RPMI8226 (cell line): ENCODE results near the gene TUG1.

Experiments used
- DNase-seq: peaks from one replicate; pipeline ENCODE4 v3.0.0-alpha.2; 2015

Gene TUG1

DNA sequence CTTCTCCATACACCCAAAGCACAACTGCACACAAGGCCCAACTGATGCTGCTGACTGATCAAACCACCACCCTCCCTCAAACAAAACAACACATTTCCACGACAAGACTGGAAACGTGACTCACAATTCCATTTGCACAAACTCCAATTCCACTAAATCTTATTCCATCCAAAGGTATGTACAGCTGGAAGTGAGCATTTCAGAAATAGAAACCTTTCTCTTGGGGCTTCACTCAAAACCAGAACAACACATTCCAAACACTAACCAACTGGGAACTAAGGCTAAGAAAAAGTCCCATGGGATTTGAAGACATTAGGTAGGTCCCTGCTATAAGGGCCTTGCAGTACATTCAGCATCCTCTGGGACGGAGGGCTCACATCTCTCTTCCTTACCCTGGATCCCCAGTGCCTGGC is 20.1 kb upstream of the TUG1 start:
- DNase-seq: no peak

DNA sequence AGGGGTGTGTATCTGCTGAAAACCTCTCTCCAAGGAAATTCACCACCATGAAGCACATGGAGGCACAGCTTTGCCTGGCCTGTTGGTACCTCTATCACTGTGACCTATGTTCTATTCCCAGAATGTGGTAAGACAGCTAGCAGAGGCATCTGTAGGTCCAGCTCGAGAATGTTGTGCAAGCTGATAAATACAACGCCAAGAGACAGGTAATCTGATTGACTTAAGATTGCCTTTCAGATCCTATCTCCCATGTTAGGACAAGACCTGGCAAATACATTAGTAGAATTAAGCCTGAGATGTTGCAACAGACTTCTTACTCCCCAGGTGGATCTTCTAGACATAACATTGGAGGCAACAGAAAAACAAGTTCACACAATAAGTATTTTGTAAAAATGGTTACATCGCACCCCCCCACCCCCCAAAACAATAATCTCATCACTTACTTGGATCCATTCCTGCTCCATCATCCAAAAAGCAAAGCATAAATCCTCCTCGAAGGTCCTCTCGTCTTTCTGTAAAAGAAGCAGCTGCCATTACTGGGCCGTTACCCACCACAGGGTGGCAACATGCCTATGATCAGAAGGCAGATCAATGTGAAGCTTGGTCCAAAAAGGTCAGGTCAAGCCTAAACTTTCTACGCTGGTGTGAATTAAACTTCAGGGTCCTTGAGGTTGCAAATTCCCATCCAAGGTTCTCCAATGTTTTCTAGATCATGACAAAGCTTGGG is 19.0 kb upstream of the TUG1 start:
- no peak for DNase-seq

DNA sequence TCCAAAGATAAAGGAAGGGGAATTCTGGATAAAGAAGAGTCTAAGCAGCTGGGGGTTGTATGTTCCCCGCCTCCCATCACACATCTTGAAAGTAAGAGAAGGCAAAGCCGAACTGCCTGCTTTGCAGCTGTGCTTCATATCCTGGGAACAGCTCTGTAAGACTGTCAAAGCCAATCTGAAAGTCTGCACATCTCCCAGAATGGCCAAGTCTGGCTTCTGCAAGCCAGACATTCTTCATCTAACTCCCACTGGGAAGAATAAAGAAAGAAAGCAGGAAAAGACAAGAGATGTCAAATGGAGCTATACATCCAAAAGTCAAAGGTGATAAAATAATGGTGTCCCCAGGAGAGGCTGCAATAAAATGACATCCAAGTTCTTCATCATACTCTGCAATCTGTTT is 15.9 kb upstream of the TUG1 start:
- no peak for DNase-seq

DNA sequence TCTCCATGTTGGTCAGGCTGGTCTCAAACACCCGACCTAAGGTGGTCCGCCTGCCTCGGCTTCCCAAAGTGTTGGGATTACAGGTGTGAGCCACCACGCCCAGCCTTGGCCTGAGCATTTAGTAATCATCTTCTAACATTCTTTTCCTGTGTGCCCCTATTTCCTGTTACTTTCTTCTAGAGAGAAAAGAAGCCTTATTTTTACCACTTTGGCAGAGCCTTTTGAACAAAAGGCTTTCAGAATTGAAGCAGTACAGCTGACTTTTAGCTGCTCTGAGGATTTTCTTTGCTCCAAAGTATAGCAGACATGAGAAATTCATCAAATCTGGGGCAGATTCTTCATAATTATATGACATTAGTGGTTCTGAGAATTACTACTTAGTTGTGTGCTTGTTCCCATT is 13.9 kb upstream of the TUG1 start:
- DNase-seq: no peak

DNA sequence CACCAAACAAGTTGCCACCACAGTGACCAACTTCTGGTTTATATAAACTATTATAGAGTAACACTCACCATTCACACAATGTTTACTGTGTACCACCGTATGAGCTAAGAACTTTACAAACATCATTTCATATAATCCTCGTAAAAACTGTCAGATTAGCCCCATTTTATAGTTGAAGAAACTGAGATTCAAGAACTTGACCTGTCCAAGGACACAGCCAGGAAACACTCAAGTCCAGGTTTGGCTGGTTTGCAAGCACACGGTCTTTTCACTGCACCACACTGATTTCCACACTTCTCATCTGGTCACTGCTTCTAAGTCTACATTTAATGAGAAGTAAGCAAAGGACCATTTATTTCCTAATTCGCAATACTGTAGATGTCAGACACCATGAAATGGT is 4.2 kb upstream of the TUG1 start:
- DNase-seq: no peak

DNA sequence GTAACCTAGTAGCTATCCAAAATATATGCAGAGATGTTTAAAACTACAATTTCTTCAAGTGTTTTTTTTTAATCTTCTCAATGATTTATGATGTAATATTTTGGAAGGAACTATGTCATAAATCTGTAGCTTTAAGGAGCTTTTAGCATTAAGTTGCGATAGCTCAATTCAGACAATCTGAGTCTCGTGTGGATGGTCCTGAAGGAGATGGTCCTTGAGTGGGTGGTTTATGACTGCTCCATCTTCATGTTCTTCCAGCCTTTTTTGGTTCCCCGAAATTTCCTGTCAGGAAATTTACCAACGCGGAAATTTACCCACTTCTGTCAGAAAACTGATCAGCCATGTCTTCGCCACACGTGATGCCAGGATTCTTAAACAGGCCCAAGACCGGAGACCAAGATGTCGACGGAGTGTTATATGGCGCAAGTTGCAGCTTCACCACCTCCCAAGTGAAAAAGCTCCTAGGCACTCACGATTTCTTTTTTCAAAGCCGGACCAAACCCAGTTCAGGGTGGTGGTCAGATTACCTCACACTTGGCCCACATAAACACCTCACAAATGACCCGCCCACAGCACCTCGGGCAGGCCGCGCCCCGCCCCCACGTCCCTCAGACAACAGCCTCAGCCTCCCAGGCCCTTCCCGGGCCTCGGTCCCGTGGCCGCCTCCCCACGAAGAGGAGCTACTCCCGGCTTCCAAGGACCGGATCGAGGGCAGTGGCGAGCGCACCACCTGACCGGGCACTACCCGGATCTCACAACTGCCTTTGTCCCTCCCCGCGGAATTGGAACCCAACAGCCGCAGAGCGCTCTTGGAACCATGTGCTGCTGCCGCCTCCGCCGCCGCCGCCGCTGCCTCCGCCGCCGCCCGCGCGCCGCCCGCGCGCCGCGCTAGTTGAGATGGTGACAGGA is 796 bp upstream of the TUG1 start, which contains the start of gene MORC2:
Gene MORC2, minus strand, starts transcription at position 760 of the 909 bp plus-strand sequence. CDS start 885 bp downstream, outside the sequence.
- peak; percentile 51 for DNase-seq

DNA sequence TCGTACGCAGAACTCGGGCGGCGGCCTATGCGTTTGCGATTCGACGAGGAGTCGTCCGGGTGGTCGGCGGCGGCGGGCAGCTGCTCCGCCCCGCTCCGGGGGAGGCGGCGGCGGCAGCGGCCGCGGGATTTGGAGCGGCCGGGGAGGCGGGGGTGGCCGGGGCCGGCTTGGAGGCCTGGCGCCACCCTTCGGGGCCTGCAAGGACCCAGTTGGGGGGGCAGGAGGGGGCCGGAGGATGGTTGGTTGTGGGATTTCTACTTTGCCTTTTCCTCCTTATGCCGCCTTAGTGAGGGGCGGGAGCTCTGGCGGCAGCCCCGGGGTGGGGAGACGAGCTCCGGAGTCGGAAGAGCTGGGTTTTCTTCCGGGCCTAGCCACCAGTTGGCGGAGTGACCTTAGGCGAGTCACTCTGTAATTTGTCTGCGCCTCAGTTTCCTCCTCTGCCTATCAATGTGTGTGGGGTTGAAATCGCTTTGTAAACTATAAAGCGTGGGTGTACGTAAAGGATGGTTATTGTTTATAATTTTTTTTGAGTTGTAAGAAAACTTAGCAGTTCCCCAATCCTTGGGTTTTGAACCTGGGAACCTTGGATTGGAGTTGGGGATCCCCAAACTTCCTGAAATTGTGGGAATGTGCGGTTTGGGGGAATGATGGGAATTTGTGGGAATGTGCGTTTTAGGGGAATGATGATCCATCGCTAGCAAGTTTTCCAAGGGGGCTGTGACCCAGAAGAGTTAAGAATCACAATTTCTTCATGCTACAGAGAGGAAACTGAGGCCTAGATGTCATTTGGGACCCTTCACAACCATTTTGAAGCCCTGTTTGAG is 679 bp downstream of the TUG1 start:
- peak; percentile 58 for DNase-seq

DNA sequence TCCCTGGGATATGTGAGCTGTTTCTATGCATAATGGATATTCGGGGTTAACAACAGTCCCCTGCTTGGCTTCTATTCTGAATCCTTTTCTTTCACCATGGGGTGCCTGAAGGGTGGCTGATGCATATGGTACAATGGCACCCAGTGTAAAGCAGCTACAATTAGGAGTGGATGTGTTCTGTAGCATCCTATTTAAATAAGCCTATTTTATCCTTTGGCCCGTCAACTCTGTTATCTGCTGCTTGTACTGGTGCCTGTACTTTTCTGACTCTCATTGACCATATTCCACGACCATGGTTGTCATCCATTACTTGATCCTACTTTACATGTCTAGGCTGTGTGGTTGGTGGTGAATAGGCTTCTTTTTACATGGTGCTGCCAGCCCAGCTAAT is 1.3 kb downstream of the TUG1 start:
- DNase-seq: no peak

DNA sequence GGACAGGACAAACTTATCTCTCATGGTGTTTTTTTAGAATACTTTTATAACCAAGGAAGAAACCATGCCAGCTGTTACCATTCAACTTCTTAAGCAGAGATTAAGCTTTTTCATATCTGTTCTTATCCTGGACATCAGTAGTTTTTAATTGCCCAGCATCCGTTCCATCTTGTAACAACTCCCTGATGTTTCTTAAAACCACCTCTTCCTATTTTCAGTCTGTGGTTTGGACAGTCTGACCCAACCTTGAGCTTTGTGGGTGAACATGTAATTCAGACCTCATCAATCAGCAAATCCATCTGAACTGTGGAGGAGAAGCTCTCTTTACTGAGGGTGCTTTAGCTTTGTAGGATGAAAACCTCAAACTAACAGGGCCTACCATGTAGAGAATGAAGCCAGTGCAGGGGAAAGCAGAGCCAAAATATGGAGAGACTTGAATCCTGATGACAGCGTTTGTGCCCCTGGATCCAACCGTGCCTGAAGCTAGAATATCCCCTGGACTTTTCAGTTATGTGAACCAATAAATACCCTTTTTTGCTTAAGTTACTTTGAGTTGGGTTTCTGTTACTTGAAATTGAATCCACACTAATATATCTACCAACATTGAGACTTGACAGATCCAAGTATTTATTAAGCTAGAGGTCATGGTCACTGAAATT is 9.4 kb downstream of the TUG1 start:
- DNase-seq: no peak

DNA sequence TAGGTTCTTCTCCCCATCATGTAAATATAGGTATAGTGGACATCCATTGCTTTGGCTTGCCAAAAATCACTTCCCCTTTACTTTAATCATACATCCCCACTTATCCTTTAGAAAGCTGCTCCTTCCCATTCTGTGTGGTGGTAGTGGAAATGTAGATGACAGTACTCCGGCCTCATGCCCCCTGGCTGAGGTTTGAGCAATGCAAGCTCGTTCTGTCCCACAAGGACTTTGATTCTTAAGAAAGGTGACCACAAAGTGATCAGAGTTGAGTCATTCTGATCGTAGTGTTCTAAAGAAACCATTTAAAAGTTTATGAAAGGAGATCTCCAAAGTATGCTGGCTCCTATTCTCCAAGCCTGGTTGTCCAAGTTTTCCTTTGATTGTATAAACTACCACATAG is 10.9 kb downstream of the TUG1 start:
- no peak for DNase-seq

DNA sequence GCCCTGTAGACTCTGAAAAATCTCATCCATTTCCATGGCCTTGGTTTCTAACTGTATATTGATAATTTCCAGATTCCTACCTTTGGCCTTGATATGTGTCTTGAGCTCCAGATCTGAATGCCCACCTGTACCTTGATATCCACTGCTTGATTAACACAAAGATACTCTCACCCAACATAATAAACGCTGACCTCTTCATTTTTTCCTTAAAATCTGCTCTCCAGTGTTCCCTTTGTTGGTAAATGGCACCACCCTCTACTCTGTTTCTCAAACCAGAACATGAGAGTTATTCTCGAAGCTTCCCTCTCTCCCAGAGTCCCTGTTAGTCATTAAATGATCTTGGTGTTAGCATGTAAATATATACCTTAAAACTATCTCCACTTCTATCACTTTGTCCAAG is 13.4 kb downstream of the TUG1 start:
- no peak for DNase-seq

DNA sequence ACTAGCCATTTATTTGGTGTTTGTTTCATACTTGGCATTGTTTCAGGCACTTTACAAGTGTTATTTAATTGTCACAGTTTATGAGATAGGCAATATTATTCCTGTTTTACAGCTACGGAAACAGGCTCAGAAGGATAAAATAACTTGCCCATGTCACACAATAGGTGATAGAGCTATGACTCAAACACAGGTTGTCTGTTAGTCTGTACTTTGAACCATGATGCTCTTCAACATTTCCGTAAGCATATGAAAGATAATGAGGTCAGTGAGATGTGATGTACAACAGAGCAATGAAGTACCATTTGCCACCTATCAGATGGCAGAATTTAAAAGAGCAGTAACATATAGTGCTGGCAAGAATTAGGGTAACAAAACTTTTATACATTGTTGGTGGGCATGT is 15.3 kb downstream of the TUG1 start:
- no peak for DNase-seq

DNA sequence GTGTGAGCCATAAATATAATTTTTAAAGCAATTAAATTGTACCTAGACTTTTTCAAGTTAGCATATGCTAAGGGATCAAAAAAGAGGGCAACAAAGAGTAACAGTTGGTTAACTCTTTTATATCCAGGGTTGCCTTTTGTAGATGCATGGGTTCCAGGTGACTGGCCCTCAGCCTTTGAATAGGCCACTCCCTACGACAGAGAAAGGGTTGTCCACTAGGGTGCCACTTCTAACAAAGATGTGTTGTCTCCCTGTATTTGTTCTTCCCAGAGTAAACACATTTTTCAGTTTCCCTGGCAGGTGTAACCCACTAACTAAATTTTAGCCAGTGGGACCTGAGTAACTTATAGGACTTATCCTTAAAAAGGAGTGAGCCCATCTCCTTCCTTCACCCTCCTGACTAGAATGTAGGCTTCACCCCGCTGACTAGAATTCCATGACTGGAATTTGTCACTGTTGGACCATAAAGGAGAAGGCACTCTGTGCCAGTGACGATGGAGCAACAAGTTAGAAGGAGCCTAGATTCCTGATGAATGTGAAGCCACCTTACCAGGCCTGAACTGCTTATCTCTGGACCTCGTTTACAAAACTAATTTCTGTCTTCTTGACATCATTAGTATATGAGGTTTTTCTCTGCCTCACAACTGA is 16.6 kb downstream of the TUG1 start:
- no peak for DNase-seq

DNA sequence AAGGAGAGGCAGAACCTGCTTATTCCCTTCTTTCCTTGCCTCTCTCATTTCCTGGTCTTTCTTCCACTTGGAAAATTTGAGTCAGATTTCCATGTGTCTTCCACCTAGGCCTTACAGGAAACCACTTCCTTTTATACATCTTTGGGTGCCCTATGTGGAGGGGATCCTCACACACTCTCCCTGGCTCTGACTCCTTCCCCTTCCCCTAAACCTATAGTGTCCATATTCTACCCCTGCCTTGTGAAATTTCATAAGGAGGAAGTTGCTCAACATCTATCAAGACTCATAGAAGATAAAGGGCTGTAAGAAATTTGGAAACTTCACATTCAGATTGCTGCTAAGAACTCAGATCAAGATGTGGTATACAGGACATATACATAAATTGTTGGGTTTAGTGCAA is 20.4 kb downstream of the TUG1 start:
- DNase-seq: no peak

DNA sequence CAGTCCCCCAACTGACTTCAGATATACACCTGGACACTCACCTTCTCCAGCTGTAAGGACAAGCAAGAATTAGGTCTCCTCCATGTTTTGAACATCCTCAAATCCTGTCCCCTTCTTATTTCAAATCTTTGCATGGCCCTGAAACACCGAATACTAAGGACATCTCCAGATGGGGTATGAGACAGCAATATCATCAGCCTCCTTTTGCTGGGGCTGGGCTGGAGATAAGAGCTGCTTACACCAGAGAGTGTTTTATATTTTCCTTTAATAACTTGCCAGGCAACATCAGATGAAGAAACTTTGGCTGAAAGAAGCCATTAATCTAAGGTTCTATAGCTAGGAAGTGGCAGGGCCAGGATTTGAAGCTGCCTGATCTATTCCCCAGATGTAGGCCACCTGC is 21.6 kb downstream of the TUG1 start:
- DNase-seq: no peak

DNA sequence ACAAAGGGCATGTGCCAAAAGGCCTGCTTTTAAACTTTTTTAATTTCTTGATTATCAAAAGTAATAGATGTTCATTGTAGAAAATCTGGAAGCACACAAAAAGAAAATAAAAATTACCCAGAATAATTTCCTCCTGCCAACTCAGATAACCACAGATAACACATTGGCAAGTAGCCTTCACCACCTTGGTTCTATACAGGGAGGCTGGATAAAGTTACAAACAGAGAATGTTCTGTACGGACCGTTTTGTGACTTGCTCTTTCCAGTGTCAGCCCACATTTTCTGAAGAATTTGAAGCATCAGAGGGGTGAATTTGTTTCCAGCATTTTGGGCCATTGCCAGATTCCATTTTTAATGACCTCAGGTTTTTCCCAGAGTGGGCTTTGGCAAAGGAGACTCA is 23.5 kb downstream of the TUG1 start:
- DNase-seq: no peak

DNA sequence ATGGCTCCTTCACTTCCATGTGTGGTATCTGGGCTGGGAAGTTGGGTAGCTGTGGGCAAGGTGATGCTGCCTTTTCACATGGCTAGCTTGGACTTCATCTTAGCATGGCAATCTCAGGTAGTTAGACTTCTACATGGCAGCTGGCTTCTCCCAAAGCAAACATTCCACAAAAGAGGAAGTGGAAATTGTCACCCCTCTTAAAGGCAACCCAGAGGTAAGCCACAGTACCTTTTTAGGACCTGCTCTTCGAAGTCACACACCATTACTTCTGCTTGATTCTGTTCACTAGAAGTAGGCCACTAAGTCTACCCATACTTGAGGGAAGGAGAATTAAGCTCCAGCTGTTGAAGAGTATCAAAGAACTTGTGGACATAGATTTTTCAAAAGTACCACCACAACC is 25.9 kb downstream of the TUG1 start:
- no peak for DNase-seq

DNA sequence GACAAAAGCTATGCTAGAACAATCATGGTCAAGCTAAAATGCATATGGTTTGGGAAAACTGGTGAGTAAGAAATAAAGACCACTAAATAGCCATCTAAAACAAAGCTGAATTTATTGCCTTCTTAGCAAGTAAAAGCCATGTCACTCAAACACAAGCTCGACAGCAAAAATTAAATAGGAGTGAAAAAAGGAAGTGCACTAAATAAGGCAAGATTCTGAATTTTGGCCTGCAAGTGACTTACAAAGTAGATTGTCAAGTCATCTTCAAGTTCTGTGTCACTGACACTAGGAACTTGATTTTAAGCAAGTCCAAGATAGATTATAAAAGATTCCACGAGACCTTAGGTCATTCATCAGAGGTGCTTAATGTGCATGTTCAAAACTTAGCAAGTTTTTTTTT is 27.4 kb downstream of the TUG1 start:
- DNase-seq: no peak

DNA sequence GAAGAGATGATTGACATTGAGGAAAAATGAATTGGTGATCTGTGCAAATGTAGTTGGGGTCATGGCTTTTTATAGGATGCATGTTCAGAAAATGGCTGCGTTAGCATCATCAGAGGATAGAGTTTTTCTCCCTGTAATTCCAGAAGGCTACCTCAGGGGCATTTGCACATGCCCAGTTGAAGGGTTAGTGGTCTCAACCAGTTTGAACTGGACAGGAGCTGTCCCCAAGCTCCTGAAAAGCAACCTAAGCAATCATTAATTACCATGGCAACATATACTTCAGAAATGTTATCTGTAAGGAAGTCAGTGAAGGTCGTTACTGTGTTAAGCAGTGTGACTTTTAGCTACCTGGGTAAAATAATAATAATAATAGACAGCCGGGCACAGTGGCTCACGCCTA is 29.3 kb downstream of the TUG1 start:
- no peak for DNase-seq

DNA sequence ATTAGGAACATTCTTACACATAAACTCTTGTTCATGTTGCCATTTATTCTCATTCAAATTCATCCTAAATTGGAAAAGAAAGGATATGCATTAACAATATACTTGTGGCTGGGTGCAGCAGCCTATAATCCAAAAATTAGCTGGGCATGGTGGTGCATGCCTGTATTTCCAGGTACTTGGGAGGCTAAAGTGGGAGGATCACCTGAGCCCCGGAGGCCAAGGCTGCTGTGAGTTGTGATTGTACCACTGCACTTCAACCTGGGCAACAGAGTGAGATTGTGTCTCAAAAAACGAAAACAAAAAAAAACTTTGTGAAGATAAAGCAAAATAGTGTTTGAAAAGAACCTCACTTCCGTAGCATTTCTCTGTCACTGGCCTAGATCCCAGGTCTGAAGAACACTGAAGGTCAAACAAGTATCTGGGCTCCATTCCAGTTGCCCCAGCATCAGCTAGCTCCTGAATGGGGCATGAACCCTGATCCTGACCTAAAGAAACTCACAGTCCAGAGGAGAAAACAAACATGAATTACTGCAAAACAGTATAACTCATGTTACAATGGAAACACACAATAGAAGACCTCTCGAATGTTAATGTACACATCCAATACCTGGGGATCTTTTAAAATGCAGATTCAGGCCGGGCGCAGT is 32.2 kb downstream of the TUG1 start:
- no peak for DNase-seq

DNA sequence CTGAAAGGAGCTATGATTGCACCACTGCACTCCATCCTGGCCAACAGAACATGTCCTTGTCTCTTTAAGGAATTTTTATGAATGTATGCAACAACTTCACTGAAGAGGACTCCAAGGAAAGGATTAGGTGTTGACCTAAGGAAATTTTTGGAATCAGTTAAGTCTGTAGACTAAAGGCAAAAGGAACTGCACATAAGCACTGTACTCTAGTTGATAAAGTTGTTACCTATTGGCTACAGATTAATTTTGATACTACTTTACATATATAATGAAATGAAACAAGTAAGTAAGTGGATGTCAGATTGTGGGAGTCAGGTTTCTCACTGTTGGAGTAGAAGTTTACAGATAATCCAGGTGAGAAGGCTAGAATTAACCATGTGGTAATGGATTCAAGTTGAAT is 36.5 kb downstream of the TUG1 start:
- no peak for DNase-seq
